Fibroblast of lung (primary cell): ENCODE results near the gene BAIAP3. TPM values are rescaled to one million over a fixed set of nuclear protein-coding genes. Genes with fewer than 3 reads are reported as not detected.

Experiments used
- DNase-seq, 2 donors: peaks; one replicate each; pipeline versions ENCODE4 v3.0.0 to v3.0.0-alpha.2; 2010; ENCODE audit warnings: low read depth in 2 of 2
- H2AFZ ChIP-seq: 2 replicates; pipeline ENCODE4 v1.5.1; 2012; ENCODE audit warnings: low read length, control low read depth, inconsistent platforms
- H3K27ac ChIP-seq: 2 replicates; pipeline ENCODE4 v1.5.1; 2011; ENCODE audit warnings: low read length, control low read depth; ENCODE audit not compliant: insufficient read depth
- H3K27me3 ChIP-seq: 2 replicates; pipeline ENCODE4 v1.5.1; 2011; ENCODE audit warnings: mild to moderate bottlenecking, low read length; ENCODE audit not compliant: control insufficient read depth, insufficient read depth
- H3K36me3 ChIP-seq: 2 replicates; pipeline ENCODE4 v1.5.1; 2011; ENCODE audit warnings: low read length; ENCODE audit not compliant: control insufficient read depth, insufficient read depth
- H3K4me1 ChIP-seq: 2 replicates; pipeline ENCODE4 v1.5.1; 2011; ENCODE audit warnings: low read length; ENCODE audit not compliant: control insufficient read depth, insufficient read depth; ENCODE audit errors: extremely low read depth
- H3K4me2 ChIP-seq: 2 replicates; pipeline ENCODE4 v1.5.1; 2011; ENCODE audit warnings: low read length, control low read depth; ENCODE audit not compliant: insufficient read depth; ENCODE audit errors: extremely low read depth
- H3K4me3 ChIP-seq, 4 experiments: fragments of 200-600 bp in 1 of 4; sonication (generic) in 1 of 4; replicated peaks in 1 of 4; 2 replicates each; pipeline ENCODE4 v1.5.1; 2011 to 2016; ENCODE audit warnings: low read length in 4 of 4, low read depth in 3 of 4, mild to moderate bottlenecking in 3 of 4, control low read depth in 2 of 4, inconsistent platforms in 1 of 4, mixed read lengths in 1 of 4; ENCODE audit not compliant: insufficient read depth in 1 of 4; ENCODE audit errors: control extremely low read depth in 1 of 4
- H3K79me2 ChIP-seq: 2 replicates; pipeline ENCODE4 v1.5.1; 2012; ENCODE audit warnings: mild to moderate bottlenecking, low read length, inconsistent platforms; ENCODE audit not compliant: control insufficient read depth, insufficient read depth
- H3K9ac ChIP-seq: 2 replicates; pipeline ENCODE4 v1.5.1; 2011; ENCODE audit warnings: mild to moderate bottlenecking, low read length, control low read depth; ENCODE audit not compliant: insufficient read depth
- H3K9me3 ChIP-seq: 2 replicates; pipeline ENCODE4 v1.5.1; 2012; ENCODE audit warnings: low read depth, low read length; ENCODE audit not compliant: control insufficient read depth, insufficient read depth
- H4K20me1 ChIP-seq: 2 replicates; pipeline ENCODE4 v1.5.1; 2011; ENCODE audit warnings: low read length; ENCODE audit not compliant: control insufficient read depth, insufficient read depth; ENCODE audit errors: extremely low read depth
- CTCF ChIP-seq, 2 donors: IDR thresholded peaks in 1 of 2; conservative IDR thresholded peaks in 1 of 2; 1 replicate in 1 of 2; 2 replicates in 1 of 2; pipeline ENCODE4 v1.5.1; 2011 to 2012; ENCODE audit warnings: low read length in 2 of 2, control low read depth in 1 of 2, inconsistent platforms in 1 of 2, low read depth in 1 of 2, mild to moderate bottlenecking in 1 of 2
- EZH2 ChIP-seq: IDR thresholded peaks from 2 replicates; pipeline ENCODE4 v1.5.1; 2012; ENCODE audit warnings: low read length, control low read depth, mild to moderate bottlenecking; ENCODE audit errors: missing control alignments
- polyA plus RNA-seq, 2 donors: library from polyadenylated mRNA; depleted of rRNA in 1 of 2; stranded (reverse) in 1 of 2; unstranded in 1 of 2; fragments of >200 nt; gene quantifications; 2 replicates each; pipeline ENCODE4 v1.2.1, GENCODE V29; 2011 to 2012; ENCODE audit warnings: missing spikeins in 1 of 2
- total RNA-seq: library from RNA; depleted of rRNA; stranded (reverse); fragments of >200 nt; gene quantifications from 2 replicates; pipeline ENCODE4 v1.2.1, GENCODE V29; 2014

Gene BAIAP3
- total and polyA plus RNA-seq, 2 donors (not counting 1 experiment from before 2014, with no cell fraction given): 0.22 to 0.83 TPM

- Histone ChIP-seq H3K36me3 (no peaks in the 10 kb centered on the region), H3K27me3 (no peaks in the 10 kb centered on the region), H3K79me2 (no peaks in the 10 kb centered on the region), H3K9ac (no peak overlapping the region), H3K4me1 (no peaks in the 10 kb centered on the region), H3K4me2 (no peak overlapping the region), H4K20me1 (no peaks in the 10 kb centered on the region), H3K9me3 (no peaks in the 10 kb centered on the region), H3K4me3 (no peak overlapping the region), H2AFZ (no peak overlapping the region), H3K27ac (no peak overlapping the region)
- TF ChIP-seq CTCF (conservative IDR thresholded peaks at IDR 0.05 in 1 of 2, IDR thresholded peaks at IDR 0.05 in 1 of 2; ENCODE audit: low read depth in 1 of 2, low read length in 2 of 2) (no peak), EZH2 (no peak)
- no peak for DNase-seq
Observed at GRCh38 chr16:1392826-1393225, 59.4 kb downstream of the BAIAP3 start.

GRCh38 chr16:1393613-1394176 lies 60.2 kb downstream of the BAIAP3 start:
- no peak overlapping the region for H3K27ac ChIP-seq
- no peaks in the 10 kb centered on the region for H3K27me3 ChIP-seq
- H3K79me2 ChIP-seq: no peaks in the 10 kb centered on the region
- TF ChIP-seq EZH2: no peak
- TF ChIP-seq CTCF (conservative IDR thresholded peaks at IDR 0.05 in 1 of 2, IDR thresholded peaks at IDR 0.05 in 1 of 2; ENCODE audit: low read depth in 1 of 2, low read length in 2 of 2): no peak
- H3K36me3 ChIP-seq: no peaks in the 10 kb centered on the region
- no peak overlapping the region for H3K9ac ChIP-seq
- H3K4me3 ChIP-seq: no peak overlapping the region
- no peaks in the 10 kb centered on the region for H3K4me1 ChIP-seq
- no peaks in the 10 kb centered on the region for H4K20me1 ChIP-seq
- H2AFZ ChIP-seq: no peak overlapping the region
- no peaks in the 10 kb centered on the region for H3K9me3 ChIP-seq
- no peak overlapping the region for H3K4me2 ChIP-seq
- no peak for DNase-seq

- no peak for TF ChIP-seq EZH2
- TF ChIP-seq CTCF (conservative IDR thresholded peaks at IDR 0.05 in 1 of 2, IDR thresholded peaks at IDR 0.05 in 1 of 2; ENCODE audit: low read depth in 1 of 2, low read length in 2 of 2): no peak
- no peak overlapping the region for H3K4me3 ChIP-seq
- no peaks in the 10 kb centered on the region for H3K79me2 ChIP-seq
- H3K4me1 ChIP-seq: no peaks in the 10 kb centered on the region
- no peaks in the 10 kb centered on the region for H3K27me3 ChIP-seq
- peaks cover 3% of the 10 kb centered on the region for H3K36me3 ChIP-seq
- H3K27ac ChIP-seq: no peak overlapping the region
- H3K9ac ChIP-seq: no peak overlapping the region
- no peak overlapping the region for H3K4me2 ChIP-seq
- no peaks in the 10 kb centered on the region for H3K9me3 ChIP-seq
- H4K20me1 ChIP-seq: no peaks in the 10 kb centered on the region
- H2AFZ ChIP-seq: no peak overlapping the region
- no peak for DNase-seq
Observed at GRCh38 chr16:1394367-1394951, 61.0 kb downstream of the BAIAP3 start.
